HEK293 (cell line): ENCODE measurements around the gene CHI3L2.

Source experiments
- CTCF ChIA-PET: fragments of 350-600 bp; formaldehyde crosslinking; extraction: SDS; loops from one replicate; lab custom pipeline; 2021; ENCODE audit warnings: antibody characterized with exemption; lab: Yijun Ruan, JAX
- POLR2A ChIA-PET: fragments of 300-600 bp; formaldehyde crosslinking; extraction: SDS; loops from one replicate; lab custom pipeline; 2020; ENCODE audit warnings: antibody characterized with exemption, inconsistent platforms; lab: Yijun Ruan, JAX
- H3K27ac ChIP-seq: fragments of 200-500 bp; sonication (Bioruptor generic); 2 replicates; pipeline ENCODE4 v1.5.1; 2014; ENCODE audit warnings: low read depth, low read length, control low read depth, inconsistent platforms; ENCODE audit errors: extremely low read depth
- H3K36me3 ChIP-seq, 2 experiments: fragments of 200-500 bp in 1 of 2; sonication (Bioruptor generic) in 1 of 2; 1 replicate in 1 of 2; 2 replicates in 1 of 2; pipeline ENCODE4 v1.5.1; 2014 to 2017; ENCODE audit warnings: inconsistent platforms in 2 of 2, low read length in 2 of 2; ENCODE audit not compliant: control insufficient read depth in 2 of 2, insufficient read depth in 1 of 2
- H3K4me1 ChIP-seq: fragments of 200-500 bp; sonication (Bioruptor generic); 2 replicates; pipeline ENCODE4 v1.5.1; 2014; ENCODE audit warnings: mild to moderate bottlenecking, low read length, inconsistent platforms; ENCODE audit not compliant: control insufficient read depth, insufficient read depth
- H3K4me3 ChIP-seq: 2 replicates; pipeline ENCODE4 v1.5.1; 2011; ENCODE audit warnings: low read depth, mild to moderate bottlenecking, control low read depth, low read length, moderate library complexity
- H3K9me3 ChIP-seq: fragments of 200-500 bp; sonication (Bioruptor generic); 2 replicates; pipeline ENCODE4 v1.5.1; 2014; ENCODE audit warnings: low read depth, low read length, inconsistent platforms; ENCODE audit not compliant: control insufficient read depth, insufficient read depth
- BCL11B ChIP-seq: fragments of 450-650 bp; formaldehyde crosslinking; IDR thresholded peaks from 2 replicates; pipeline ENCODE4 v1.5.1; 2016; ENCODE audit warnings: low read depth, missing biosample characterization, missing genetic modification characterization
- GLI4 ChIP-seq: fragments of 450-650 bp; formaldehyde crosslinking; IDR thresholded peaks from 2 replicates; pipeline ENCODE4 v1.5.1; 2016; ENCODE audit warnings: missing biosample characterization, missing genetic modification characterization
- HOXD13 ChIP-seq: sonication (generic); formaldehyde crosslinking; IDR thresholded peaks from 2 replicates; pipeline ENCODE4 v1.8.0; 2022; ENCODE audit warnings: missing genetic modification reagents, borderline replicate concordance
- KLF9 ChIP-seq: fragments of 450-650 bp; formaldehyde crosslinking; IDR thresholded peaks from 2 replicates; pipeline ENCODE4 v1.5.1; 2016; ENCODE audit warnings: missing biosample characterization, missing genetic modification characterization, low read depth
- PATZ1 ChIP-seq: fragments of 450-650 bp; formaldehyde crosslinking; IDR thresholded peaks from 2 replicates; pipeline ENCODE4 v1.5.1; 2016; ENCODE audit warnings: missing biosample characterization, missing genetic modification characterization
- PRDM6 ChIP-seq: fragments of 450-650 bp; formaldehyde crosslinking; IDR thresholded peaks from 2 replicates; pipeline ENCODE4 v1.5.1; 2017; ENCODE audit warnings: missing biosample characterization, missing genetic modification characterization
- TCF7L2 ChIP-seq: IDR thresholded peaks from 2 replicates; pipeline ENCODE4 v1.6.1; 2011; ENCODE audit warnings: low read depth, mild to moderate bottlenecking, inconsistent platforms, low read length, moderate library complexity, borderline replicate concordance
- ZBTB48 ChIP-seq: fragments of 450-650 bp; formaldehyde crosslinking; IDR thresholded peaks from 2 replicates; pipeline ENCODE4 v1.5.1; 2016; ENCODE audit warnings: missing biosample characterization, missing genetic modification characterization
- ZBTB49 ChIP-seq: fragments of 450-650 bp; formaldehyde crosslinking; IDR thresholded peaks from 2 replicates; pipeline ENCODE4 v1.5.1; 2016; ENCODE audit warnings: missing biosample characterization, missing genetic modification characterization, low read depth
- ZNF140 ChIP-seq: fragments of 450-650 bp; formaldehyde crosslinking; IDR thresholded peaks from 2 replicates; pipeline ENCODE4 v1.5.1; 2016; ENCODE audit warnings: missing biosample characterization, missing genetic modification characterization
- ZNF146 ChIP-seq: fragments of 450-650 bp; formaldehyde crosslinking; IDR thresholded peaks from 2 replicates; pipeline ENCODE4 v1.5.1; 2016; ENCODE audit warnings: missing biosample characterization, missing genetic modification characterization
- ZNF16 ChIP-seq: fragments of 450-650 bp; formaldehyde crosslinking; IDR thresholded peaks from 2 replicates; pipeline ENCODE4 v1.5.1; 2016; ENCODE audit warnings: low read depth, missing biosample characterization, missing genetic modification characterization
- ZNF211 ChIP-seq: fragments of 450-650 bp; formaldehyde crosslinking; IDR thresholded peaks from 2 replicates; pipeline ENCODE4 v1.5.1; 2016; ENCODE audit warnings: low read depth, missing biosample characterization, missing genetic modification characterization
- ZNF221 ChIP-seq: fragments of 450-650 bp; formaldehyde crosslinking; IDR thresholded peaks from 2 replicates; pipeline ENCODE4 v1.5.1; 2017; ENCODE audit warnings: missing biosample characterization, missing genetic modification characterization, borderline replicate concordance
- ZNF274 ChIP-seq, 2 experiments: fragments of 200-500 bp in 1 of 2; fragments of 450-650 bp in 1 of 2; sonication (Bioruptor generic) in 1 of 2; formaldehyde crosslinking in 1 of 2; IDR thresholded peaks; 2 replicates each; pipeline versions ENCODE4 v1.5.1 to v1.6.1; 2014 to 2016; ENCODE audit warnings: borderline replicate concordance in 1 of 2, inconsistent platforms in 1 of 2, low read length in 1 of 2, missing biosample characterization in 1 of 2, missing genetic modification characterization in 1 of 2
- ZNF280C ChIP-seq: fragments of 450-650 bp; formaldehyde crosslinking; IDR thresholded peaks from 2 replicates; pipeline ENCODE4 v1.5.1; 2016; ENCODE audit warnings: missing biosample characterization, missing genetic modification characterization
- ZNF335 ChIP-seq: fragments of 450-650 bp; formaldehyde crosslinking; conservative IDR thresholded peaks from 2 replicates; pipeline ENCODE4 v1.5.1; 2016; ENCODE audit warnings: missing biosample characterization, missing genetic modification characterization
- ZNF433 ChIP-seq: fragments of 450-650 bp; formaldehyde crosslinking; IDR thresholded peaks from 2 replicates; pipeline ENCODE4 v1.5.1; 2016; ENCODE audit warnings: missing biosample characterization, missing genetic modification characterization, low read depth
- ZNF555 ChIP-seq: fragments of 450-650 bp; formaldehyde crosslinking; conservative IDR thresholded peaks from 2 replicates; pipeline ENCODE4 v1.5.1; 2017; ENCODE audit warnings: missing biosample characterization, mild to moderate bottlenecking, missing genetic modification characterization, inconsistent platforms
- ZNF645 ChIP-seq: fragments of 450-650 bp; formaldehyde crosslinking; IDR thresholded peaks from 2 replicates; pipeline ENCODE4; 2016; ENCODE audit warnings: missing biosample characterization, missing genetic modification characterization
- ZNF830 ChIP-seq: fragments of 450-650 bp; IDR thresholded peaks from 2 replicates; pipeline ENCODE4 v1.5.0; 2018; ENCODE audit warnings: missing biosample characterization, missing genetic modification characterization, low read depth, mild to moderate bottlenecking, moderate library complexity
- ZSCAN16 ChIP-seq: fragments of 450-650 bp; formaldehyde crosslinking; IDR thresholded peaks from 2 replicates; pipeline ENCODE4 v1.5.1; 2016; ENCODE audit warnings: missing biosample characterization, missing genetic modification characterization
- ZSCAN4 ChIP-seq: fragments of 450-650 bp; formaldehyde crosslinking; IDR thresholded peaks from 2 replicates; pipeline ENCODE4 v1.5.1; 2017; ENCODE audit warnings: missing biosample characterization, missing genetic modification characterization

The CHI3L2 gene

GRCh38 chr1:111211921-111212320 lies 15.6 kb upstream of the CHI3L2 start:
- no peak for TF ChIP-seq ZSCAN16 (tag by site-specific recombination)
- TF ChIP-seq ZNF146: no peak
- no peak for TF ChIP-seq ZNF221 (tag by site-specific recombination)
- CTCF ChIA-PET: no interaction called here
- no peaks in the 10 kb centered on the region for H3K4me1 ChIP-seq

GRCh38 chr1:111212634-111213335 lies 14.7 kb upstream of the CHI3L2 start:
- CTCF ChIA-PET: no interaction called here
- TF ChIP-seq PRDM6 (no peak), ZNF274 (IDR thresholded peaks at IDR 0.05; ENCODE audit: low read length) (no peak), ZNF274 (tag by site-specific recombination; IDR thresholded peaks at IDR 0.05; ENCODE audit: borderline replicate concordance) (no peak), BCL11B (tag by site-specific recombination) (no peak), ZNF645 (tag by site-specific recombination) (no peak), HOXD13 (no peak), ZSCAN4 (tag by site-specific recombination) (no peak), ZBTB48 (tag by site-specific recombination) (no peak), TCF7L2 (no peak), ZNF16 (tag by site-specific recombination) (no peak), ZNF433 (tag by site-specific recombination) (no peak), ZNF211 (tag by site-specific recombination) (no peak), ZNF280C (no peak), ZBTB49 (tag by site-specific recombination) (no peak), ZNF140 (tag by site-specific recombination) (no peak), ZNF335 (tag by site-specific recombination) (no peak), PATZ1 (tag by site-specific recombination) (no peak), KLF9 (tag by site-specific recombination) (no peak), ZNF555 (no peak), ZNF830 (tag by site-specific recombination) (no peak), GLI4 (no peak)
- no peaks in the 10 kb centered on the region for H3K4me1 ChIP-seq

More at GRCh38 chr1:111211921-111212320, 15.6 kb upstream of the CHI3L2 start:
- Histone ChIP-seq H3K27ac (no peak overlapping the region), H3K36me3 (no peaks in the 10 kb centered on the region), H3K4me3 (no peak overlapping the region), H3K9me3 (no peaks in the 10 kb centered on the region)
- POLR2A ChIA-PET: no interaction called here

More at GRCh38 chr1:111212634-111213335, 14.7 kb upstream of the CHI3L2 start:
- Histone ChIP-seq H3K27ac (no peak overlapping the region), H3K9me3 (no peaks in the 10 kb centered on the region), H3K36me3 (no peaks in the 10 kb centered on the region), H3K4me3 (no peak overlapping the region)
- POLR2A ChIA-PET: no interaction called here
